ENCODE data around the gene AEBP2.
A peak's percentile ranks its signal among the peaks of the same experiment; 100 is the strongest.
"Not testable (repeated sequence)": the region's sequence is repeated elsewhere in the genome, so short reads cannot be mapped to it uniquely, and the experiment has no call there.

The AEBP2 gene

GRCh38 chr12:19439059-19440018 is at the start of gene AEBP2:
AEBP2 (plus strand) TSS chr12:19439492; CDS start chr12:19439700, 208 bp downstream.
- H2AFZ ChIP-seq (ENCODE audit: low read depth): peak within 1 kb of the TSS; percentile 76
- H3K36me3 ChIP-seq (ENCODE audit: insufficient read depth): no peaks in the 10 kb centered on the region

GRCh38 chr12:19390051-19390598 is 49.2 kb upstream of the AEBP2 start:
- Histone ChIP-seq H3K36me3 (ENCODE audit: insufficient read depth) (no peaks in the 10 kb centered on the region), H2AFZ (ENCODE audit: low read depth) (no peak overlapping the region), H3K27ac (no peak overlapping the region), H3K4me2 (no peak overlapping the region), H3K4me1 (ENCODE audit: low read depth, poor library complexity, severe bottlenecking) (no peaks in the 10 kb centered on the region), H3K79me2 (ENCODE audit: insufficient read depth, low read depth) (no peaks in the 10 kb centered on the region), H3K9ac (no peak overlapping the region), H3K27me3 (ENCODE audit: insufficient read depth, low read depth) (no peaks in the 10 kb centered on the region), H4K20me1 (ENCODE audit: insufficient read depth) (no peaks in the 10 kb centered on the region), H3K4me3 (IDR thresholded peaks at IDR 0.05; ENCODE audit: insufficient read depth, low read depth, low read length) (no peak overlapping the region)
- no peak for TF ChIP-seq CTCF (conservative IDR thresholded peaks at IDR 0.05; ENCODE audit: low read depth, low read length)

More at GRCh38 chr12:19439059-19440018, at the start of gene AEBP2:
- peak within 1 kb of the TSS; percentile 89 for H3K9ac ChIP-seq
- H4K20me1 ChIP-seq (ENCODE audit: insufficient read depth): peaks cover 11% of the 10 kb centered on the region; the same call in 1 of the 2 replicates
- peak within 1 kb of the TSS; percentile 87 for H3K4me2 ChIP-seq
- no peak within 1 kb of the TSS for H3K4me3 ChIP-seq (IDR thresholded peaks at IDR 0.05; ENCODE audit: insufficient read depth, low read depth, low read length)
- H3K79me2 ChIP-seq (ENCODE audit: insufficient read depth, low read depth): peaks cover 40% of the 10 kb centered on the region
- H3K27ac ChIP-seq: peak within 1 kb of the TSS; percentile 77
- TF ChIP-seq CTCF (conservative IDR thresholded peaks at IDR 0.05; ENCODE audit: low read depth, low read length): no peak
- peaks cover 14% of the 10 kb centered on the region for H3K4me1 ChIP-seq (ENCODE audit: low read depth, poor library complexity, severe bottlenecking)
- no peaks in the 10 kb centered on the region for H3K27me3 ChIP-seq (ENCODE audit: insufficient read depth, low read depth)

- H3K79me2 ChIP-seq (ENCODE audit: insufficient read depth, low read depth); H3K4me3 ChIP-seq (IDR thresholded peaks at IDR 0.05; ENCODE audit: insufficient read depth, low read depth, low read length); H3K9ac ChIP-seq; H3K27ac ChIP-seq; H4K20me1 ChIP-seq (ENCODE audit: insufficient read depth); H3K27me3 ChIP-seq (ENCODE audit: insufficient read depth, low read depth); H2AFZ ChIP-seq (ENCODE audit: low read depth); H3K4me1 ChIP-seq (ENCODE audit: low read depth, poor library complexity, severe bottlenecking); H3K36me3 ChIP-seq (ENCODE audit: insufficient read depth); H3K4me2 ChIP-seq: not testable (repeated sequence)
Measured at GRCh38 chr12:19392644-19393043, 46.6 kb upstream of the AEBP2 start.

GRCh38 chr12:19394385-19394784 is 44.9 kb upstream of the AEBP2 start:
- Histone ChIP-seq H3K79me2 (ENCODE audit: insufficient read depth, low read depth) (no peaks in the 10 kb centered on the region), H2AFZ (ENCODE audit: low read depth) (no peak overlapping the region), H3K4me3 (IDR thresholded peaks at IDR 0.05; ENCODE audit: insufficient read depth, low read depth, low read length) (no peak overlapping the region), H3K36me3 (ENCODE audit: insufficient read depth) (no peaks in the 10 kb centered on the region), H3K4me1 (ENCODE audit: low read depth, poor library complexity, severe bottlenecking) (no peaks in the 10 kb centered on the region), H3K9ac (no peak overlapping the region), H3K27me3 (ENCODE audit: insufficient read depth, low read depth) (no peaks in the 10 kb centered on the region), H4K20me1 (ENCODE audit: insufficient read depth) (no peaks in the 10 kb centered on the region), H3K27ac (no peak overlapping the region), H3K4me2 (no peak overlapping the region)
- no peak for TF ChIP-seq CTCF (conservative IDR thresholded peaks at IDR 0.05; ENCODE audit: low read depth, low read length)
